GM15510 (cell line): ENCODE data around the gene EPS8.

Experiments used
- POLR2A ChIP-seq: IDR thresholded peaks from 3 replicates; pipeline ENCODE4 v1.6.1; 2011; ENCODE audit warnings: borderline replicate concordance; ENCODE audit not compliant: insufficient read length; ENCODE audit errors: extremely low read depth

Gene EPS8

DNA sequence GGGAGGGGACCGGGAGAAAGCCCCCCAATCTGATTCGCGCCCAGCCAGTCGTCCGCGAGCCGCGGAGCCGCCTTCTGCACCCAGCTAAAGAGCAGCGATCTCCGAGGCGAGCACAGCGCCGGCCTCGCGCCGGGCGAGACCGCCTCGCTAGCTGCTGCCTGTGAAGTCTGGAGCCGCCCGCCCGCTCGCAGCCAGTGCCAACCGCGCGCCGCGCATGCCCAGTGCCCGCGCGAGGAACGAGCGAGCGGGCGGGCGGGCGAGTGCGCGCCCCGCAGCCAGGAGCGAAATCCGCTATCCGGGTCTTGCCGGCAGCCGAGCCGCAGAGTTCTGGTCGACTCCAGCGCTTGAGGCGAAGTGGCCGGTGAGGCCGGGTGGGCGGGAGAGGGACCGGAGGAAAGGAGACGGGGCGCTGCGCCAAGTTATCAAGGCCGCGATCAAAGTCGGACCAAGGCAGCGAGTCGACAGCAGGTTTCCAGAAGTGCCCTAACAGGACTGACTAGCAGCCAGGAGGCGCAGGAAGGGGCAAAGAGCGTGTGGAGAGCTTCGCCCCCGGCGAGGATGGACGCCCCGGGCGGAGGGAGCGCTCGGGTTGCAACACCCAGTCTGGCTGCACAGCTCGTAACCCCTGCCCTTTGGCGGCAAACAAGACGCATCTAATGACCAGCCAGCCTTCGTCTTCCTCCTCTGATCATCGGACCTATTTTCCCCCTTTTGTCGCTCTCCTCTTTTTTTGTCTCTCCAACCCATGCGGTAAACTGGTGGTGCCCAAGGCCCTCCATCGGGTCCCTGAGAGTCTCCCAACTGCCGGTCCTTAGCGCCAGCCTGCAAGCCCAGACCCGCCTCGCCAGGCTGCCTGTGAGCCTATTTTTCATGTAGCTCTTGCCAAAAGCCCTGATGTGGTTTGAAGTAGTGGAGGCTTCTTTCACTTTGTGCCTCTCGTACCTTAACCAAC lies at the start of gene EPS8:
Gene EPS8 (minus strand): TSS at position 169 of the 952 bp plus-strand sequence. CDS start 106,437 bp downstream, outside the sequence.
- TF ChIP-seq POLR2A: peak; percentile 54

DNA sequence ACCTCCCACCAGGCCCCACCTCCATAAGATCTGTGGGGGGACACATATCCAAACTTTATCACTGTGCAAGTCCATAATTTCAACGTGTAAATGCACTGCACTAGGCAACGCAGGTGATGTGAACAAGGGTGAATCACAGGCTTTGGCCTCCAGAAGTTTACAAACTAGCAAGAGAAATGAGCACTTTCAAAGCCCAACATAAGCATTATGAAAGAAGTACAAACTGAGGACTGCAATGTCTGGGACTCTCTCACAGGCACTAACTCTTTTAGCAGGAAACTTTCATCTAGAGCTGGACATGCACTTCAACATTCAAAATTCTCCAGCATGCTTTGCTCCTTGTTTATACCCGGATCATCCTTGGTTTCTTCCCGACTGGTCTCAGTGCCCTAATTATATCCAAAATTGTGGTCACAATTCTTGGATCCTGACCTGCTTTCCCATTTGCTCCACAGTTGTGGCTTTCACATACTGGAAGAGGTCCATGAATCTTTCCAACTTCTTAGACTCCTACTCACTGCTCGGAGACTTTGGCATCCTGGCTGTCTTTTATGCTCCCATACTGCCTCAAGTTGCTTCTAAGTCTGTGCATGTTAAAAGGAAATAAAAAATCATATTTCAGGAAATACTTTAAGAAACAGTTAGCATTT lies 48.1 kb upstream of the EPS8 start:
- no peak for TF ChIP-seq POLR2A

DNA sequence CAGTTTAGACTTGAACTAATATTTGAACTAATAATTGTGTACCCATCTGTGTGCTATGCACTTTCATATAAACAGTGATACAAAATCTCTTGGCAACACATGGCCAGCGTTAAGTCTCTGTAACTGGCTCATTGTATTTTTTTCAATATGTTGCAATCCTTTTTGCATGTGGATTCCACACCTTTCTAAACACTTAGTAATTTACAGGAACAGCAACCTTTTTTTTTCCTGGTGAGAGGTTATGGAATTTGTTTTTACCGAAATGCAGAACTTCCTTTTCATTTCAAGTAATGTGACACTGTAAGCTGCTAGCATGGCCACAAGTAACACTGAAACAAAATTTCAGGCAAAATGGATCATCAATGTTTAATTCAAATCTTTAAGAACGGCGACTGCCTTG lies 45.4 kb upstream of the EPS8 start:
- TF ChIP-seq POLR2A: no peak

DNA sequence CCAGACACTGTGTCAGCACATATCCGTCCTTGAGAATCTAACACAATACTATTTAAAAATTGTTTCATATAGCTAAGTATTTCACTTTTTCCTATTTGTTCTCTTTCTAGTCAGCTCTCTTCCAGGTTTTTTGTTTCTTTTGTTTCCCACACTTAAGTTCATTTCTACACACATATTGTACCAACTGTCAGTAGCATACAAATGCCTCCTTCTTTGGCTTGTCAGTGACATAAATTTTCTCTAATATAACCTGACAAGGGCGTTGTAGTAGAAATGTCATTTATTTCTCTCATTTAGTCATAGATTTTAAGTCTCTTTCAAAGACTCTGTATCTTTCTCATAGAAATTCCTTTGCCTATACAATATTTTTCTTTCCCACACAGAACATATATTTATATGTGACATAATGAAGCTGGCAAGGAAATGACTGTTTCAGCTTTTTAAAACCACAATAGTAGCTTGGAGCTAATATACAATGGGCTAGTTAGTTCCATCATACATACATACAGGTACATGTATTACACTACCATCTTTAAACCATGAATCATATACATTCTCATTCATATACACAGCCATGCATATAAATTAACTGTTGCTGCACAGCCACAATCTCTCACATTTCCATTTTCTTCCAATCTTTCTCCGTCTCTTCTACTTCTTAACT lies 42.3 kb upstream of the EPS8 start:
- no peak for TF ChIP-seq POLR2A

DNA sequence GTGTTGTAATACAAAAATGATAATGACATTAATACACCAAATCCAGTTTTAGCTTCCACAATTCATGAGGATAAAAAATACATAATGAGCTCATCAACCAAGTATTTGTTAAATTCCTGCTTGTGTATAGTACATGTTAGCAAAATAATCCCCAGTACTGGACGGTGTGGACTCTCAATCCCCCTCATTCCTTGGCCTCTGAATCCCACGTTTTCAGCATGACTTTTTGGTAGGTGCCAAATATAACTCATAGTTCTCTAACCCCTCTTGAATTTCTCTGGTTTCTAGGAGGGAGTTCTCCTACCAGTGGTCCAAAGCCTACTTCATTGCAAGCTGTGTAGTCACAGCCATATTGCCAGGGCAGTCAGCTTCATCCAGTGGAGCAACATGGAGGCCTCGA lies 41.4 kb upstream of the EPS8 start:
- TF ChIP-seq POLR2A: no peak

DNA sequence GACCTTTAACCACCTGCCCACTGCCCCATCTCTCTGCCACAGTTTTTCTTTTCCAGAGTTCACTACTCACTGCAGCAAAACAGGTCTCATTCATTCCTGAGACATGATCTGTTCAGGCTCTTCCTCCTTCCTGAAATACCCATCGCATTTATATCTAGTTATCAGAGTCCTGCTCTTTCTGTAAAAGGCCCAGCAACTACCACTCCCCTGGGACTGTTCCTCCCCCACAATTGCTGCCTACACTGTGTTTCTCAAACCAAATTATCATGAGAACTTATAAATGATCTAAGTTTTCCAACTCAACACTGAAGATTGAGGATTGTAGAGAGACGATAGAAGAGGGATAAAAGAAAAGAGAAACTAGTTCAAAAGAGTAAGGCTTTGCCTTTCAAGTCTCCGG lies 40.8 kb upstream of the EPS8 start:
- TF ChIP-seq POLR2A: no peak

DNA sequence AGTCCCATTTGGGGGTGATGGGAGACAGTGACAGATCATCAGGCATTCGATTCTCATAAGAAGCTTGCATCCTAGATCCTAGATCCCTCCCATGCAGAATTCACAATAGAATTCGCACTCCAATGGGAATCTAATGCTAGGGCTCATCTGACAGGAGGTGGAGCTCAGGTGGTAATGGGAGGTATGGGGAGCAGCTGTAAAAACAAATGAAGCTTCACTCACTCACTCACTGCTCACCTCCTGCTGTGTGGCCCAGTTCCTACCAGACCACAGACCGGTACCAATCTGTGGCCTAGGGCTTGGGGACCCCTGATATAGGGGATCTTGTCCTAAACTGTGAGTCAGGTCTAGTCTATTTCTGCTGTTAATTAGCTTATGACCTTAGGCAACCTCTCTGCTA lies 40.1 kb upstream of the EPS8 start:
- no peak for TF ChIP-seq POLR2A

DNA sequence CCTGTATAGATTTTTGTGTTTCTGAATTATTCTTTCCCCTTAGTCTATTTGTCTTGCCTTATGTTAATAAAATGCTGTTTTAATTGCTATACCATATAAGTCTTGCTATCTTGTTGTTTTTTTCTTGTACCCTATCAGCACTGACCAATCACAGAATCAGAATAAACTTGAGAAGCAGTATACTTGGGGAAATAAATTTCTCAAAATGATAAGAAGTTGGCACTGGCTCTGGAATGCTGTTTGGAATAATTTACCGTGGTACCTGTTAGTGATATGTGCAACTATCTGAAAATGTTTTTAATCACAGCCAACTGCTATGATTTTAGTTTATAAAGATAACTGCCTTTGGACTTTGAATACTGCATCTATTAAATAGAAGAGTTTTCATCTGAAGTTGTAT lies 37.9 kb upstream of the EPS8 start:
- no peak for TF ChIP-seq POLR2A

DNA sequence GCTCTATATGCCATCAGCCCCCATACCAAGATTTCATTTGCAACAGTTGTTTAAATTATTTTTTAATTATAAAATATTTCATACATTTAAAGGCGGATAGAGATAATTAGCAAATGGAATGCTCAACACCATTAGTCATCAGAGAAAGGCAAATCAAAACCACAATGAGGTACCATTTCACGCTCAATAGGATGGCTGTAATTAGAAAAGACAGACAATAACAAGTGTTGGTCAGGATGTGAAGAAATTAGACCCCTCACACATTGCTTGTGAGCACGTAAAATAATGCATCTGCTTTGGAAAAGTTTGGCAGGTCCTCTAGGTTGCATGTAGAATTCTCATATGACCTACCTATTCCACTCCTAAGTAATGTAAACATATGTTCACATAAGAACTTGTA lies 35.3 kb upstream of the EPS8 start:
- no peak for TF ChIP-seq POLR2A

DNA sequence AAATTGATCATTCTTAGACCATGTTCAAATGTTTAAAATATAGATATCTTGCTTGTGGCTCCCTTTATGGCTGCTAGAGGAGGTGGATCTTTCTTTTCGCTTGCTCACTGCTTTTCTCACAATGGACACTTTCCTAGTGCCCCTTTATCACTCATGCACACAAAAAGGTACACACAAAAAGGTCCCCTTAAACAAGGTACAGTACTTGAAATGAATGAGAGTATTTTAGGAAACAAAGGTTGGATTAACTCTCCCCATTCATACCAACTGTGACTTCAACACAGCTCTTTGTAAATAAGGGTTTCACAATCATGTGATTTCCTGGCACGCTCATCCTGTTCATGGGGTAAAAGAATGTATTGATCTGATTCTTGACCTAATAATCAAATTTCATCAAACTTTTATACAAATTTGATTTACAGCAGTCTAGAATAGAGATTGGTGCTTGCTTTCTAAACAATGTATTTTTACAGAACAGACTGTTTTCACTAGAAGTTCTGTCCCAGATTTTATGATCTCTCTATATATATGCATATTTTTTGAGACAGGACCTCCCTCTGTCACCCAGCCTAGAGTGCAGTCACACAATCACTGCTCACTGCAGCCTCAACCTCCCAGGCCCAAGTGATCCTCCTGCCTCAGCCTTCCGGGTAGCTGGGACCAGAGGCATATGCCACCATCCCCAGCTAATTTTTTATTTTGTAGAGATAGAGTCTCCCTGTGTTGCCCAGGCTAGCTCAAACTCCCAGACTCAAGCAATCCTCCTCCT lies 34.4 kb upstream of the EPS8 start:
- TF ChIP-seq POLR2A: no peak

DNA sequence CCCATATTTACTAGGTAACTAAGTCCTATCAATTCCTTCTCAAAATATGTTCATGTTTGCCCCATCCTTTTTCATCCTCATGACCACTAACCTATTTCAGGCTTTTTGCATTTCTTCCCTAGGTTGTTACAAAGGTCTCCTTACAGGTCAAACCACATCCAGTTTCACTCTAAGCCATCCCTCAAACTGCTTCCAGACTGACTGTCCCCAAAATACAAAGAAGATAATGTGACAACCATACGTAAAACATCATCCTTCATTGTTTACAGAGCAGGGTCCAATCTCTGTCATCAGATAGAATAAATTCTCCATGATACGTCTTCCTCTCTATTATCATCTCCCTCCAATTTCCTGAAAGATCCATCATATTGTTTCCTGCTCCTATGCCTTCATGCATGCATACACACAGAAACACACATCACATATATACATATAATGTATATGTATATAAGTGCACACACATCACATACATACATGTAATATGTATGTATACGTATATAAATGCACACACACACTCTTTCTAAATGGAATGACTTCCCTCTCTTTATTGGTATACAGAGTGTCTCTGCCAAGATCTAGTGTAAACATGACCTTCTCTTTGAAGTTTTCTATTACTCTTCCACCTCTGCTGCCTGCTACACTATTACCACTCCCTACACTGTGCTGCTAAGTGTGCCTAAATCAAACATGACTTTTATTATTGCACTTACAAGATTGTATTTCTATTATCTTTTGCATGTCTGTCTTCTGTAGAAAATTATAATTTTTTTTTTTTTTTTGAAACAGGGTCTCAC lies 30.7 kb upstream of the EPS8 start:
- no peak for TF ChIP-seq POLR2A

DNA sequence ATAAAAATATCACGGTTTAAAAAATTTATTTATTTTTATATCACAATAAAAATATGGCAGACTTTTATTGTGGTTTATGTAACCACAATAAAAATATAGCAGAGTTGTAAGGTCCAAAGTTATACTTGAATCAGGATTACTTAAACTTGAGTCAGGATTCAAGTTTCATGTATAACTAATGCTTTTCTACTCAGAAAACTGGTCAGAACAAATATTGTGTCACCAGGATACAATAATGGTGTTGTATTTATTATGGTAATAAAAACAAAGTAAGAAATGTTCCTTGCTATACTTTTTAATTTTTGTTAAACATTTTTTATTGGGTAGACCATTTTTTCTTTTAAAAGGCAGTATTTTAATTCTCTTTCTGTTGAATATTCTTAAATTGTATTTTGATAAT lies 29.2 kb upstream of the EPS8 start:
- TF ChIP-seq POLR2A: no peak

DNA sequence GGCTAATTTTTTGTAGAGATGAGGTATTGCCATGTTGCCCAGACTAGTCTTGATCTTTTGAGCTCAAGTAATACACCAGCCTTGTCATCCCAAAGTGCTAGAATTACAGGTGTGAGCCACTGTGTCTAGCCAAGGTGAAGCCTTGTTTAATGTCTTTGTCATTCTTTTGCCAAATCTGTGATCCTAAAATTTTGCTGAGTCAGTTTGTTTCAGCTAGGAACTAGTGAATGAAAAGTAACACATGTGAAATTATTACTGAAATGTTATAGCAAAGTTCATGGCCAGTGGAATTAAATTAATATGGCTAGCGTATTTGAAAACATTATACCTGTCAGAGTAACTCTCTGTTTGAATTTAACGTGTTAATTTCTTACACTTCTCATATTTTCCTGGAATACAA lies 26.5 kb upstream of the EPS8 start:
- no peak for TF ChIP-seq POLR2A
